GM21390 (cell line): ENCODE results near the gene ALS2CL.

ENCODE experiments used
- ATAC-seq: cut with Tn5 transposase; IDR thresholded peaks from one replicate; pipeline ENCODE4 v1.9.1; 2021; ENCODE audit not compliant: unreplicated experiment

The ALS2CL gene

GRCh38 chr3:46677411-46677726 lies 16.1 kb downstream of the ALS2CL start:
- ATAC-seq: no peak

GRCh38 chr3:46676601-46677410 lies 16.7 kb downstream of the ALS2CL start:
- no peak for ATAC-seq

GRCh38 chr3:46675843-46676567 lies 17.5 kb downstream of the ALS2CL start:
- no peak for ATAC-seq

GRCh38 chr3:46675426-46675825 lies 18.1 kb downstream of the ALS2CL start:
- ATAC-seq: no peak

- ATAC-seq: no peak
These were observed 19.2 kb downstream of the ALS2CL start for GRCh38 chr3:46674031-46674845.

- ATAC-seq: no peak
These were observed 20.1 kb downstream of the ALS2CL start for GRCh38 chr3:46673151-46674030.

- no peak for ATAC-seq
These were observed 21.2 kb downstream of the ALS2CL start for GRCh38 chr3:46672349-46672695.

GRCh38 chr3:46671541-46672348 lies 21.7 kb downstream of the ALS2CL start:
- no peak for ATAC-seq

- no peak for ATAC-seq
These were observed 22.5 kb downstream of the ALS2CL start for GRCh38 chr3:46670891-46671427.

GRCh38 chr3:46670000-46670890 lies 23.2 kb downstream of the ALS2CL start:
- no peak for ATAC-seq

- no peak for ATAC-seq
These were observed 24.1 kb downstream of the ALS2CL start for GRCh38 chr3:46669191-46669999.

- no peak for ATAC-seq
These were observed 24.9 kb downstream of the ALS2CL start for GRCh38 chr3:46668591-46668990.

GRCh38 chr3:46668116-46668515 lies 25.4 kb downstream of the ALS2CL start:
- no peak for ATAC-seq

GRCh38 chr3:46667657-46668056 lies 25.8 kb downstream of the ALS2CL start:
- no peak for ATAC-seq

GRCh38 chr3:46667061-46667621 lies 26.3 kb downstream of the ALS2CL start:
- no peak for ATAC-seq

GRCh38 chr3:46666453-46666845 lies 27.0 kb downstream of the ALS2CL start:
- no peak for ATAC-seq

- ATAC-seq: no peak
These were observed 27.6 kb downstream of the ALS2CL start for GRCh38 chr3:46665763-46666452.
